ENCODE measurements around the gene CCDC178.

Gene CCDC178

DNA sequence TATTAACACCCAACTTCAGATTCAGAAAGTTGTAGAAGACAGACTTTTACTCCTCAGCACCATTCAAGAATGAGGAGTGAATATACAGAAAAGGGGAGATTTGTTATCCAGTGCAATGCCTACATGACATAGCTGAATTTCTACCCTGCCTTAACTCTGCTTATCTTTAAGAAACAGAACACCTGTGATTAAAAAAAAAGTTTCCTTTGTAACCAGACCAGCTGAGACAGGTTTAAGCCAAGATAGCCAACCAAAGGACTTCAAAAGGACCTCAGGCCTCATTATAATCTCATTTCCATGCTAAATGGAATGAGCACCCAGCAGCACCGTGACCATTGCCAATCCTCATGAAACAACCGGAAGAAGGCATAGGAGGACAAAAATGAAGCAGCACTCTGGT is 122.9 kb downstream of the CCDC178 start:
- no peak overlapping the region for H3K4me3 Mint-ChIP-seq
- no peaks in the 10 kb centered on the region for H3K27me3 Mint-ChIP-seq
- no peak overlapping the region for H3K27ac Mint-ChIP-seq
- H3K4me1 Mint-ChIP-seq = no peaks in the 10 kb centered on the region
- no peaks in the 10 kb centered on the region for H3K36me3 Mint-ChIP-seq
- DNase-seq = no peak
- CTCF ChIA-PET = no interaction called here
- H3K9me3 Mint-ChIP-seq = peaks cover 27% of the 10 kb centered on the region

DNA sequence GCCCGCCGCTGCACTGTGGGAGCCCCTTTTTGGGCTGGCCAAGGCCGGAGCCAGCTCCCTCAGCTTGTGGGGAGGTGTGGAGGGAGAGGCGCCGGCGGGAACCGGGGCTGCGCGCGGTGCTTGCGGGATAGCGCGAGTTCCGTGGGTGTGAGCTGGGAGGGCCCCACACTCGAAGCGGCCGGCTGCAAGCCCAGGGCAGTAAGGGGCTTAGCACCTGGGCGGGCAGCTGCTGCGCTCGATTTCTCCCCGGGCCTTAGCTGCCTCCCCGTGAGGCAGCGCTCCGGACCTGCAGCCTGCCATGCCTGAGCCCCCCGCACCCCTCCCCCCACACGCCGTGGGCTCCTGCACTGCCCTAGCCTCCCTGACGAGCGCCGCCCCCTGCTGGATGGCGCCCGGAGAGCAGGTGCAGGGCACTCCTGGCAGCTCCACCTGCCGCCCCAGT is 124.4 kb downstream of the CCDC178 start:
- Mint-ChIP-seq H3K27me3 (no peaks in the 10 kb centered on the region), H3K4me1 (no peaks in the 10 kb centered on the region), H3K27ac (no peak overlapping the region), H3K9me3 (peaks cover 27% of the 10 kb centered on the region), H3K36me3 (no peaks in the 10 kb centered on the region), H3K4me3 (no peak overlapping the region)
- DNase-seq = no peak
- CTCF ChIA-PET = no interaction called here

DNA sequence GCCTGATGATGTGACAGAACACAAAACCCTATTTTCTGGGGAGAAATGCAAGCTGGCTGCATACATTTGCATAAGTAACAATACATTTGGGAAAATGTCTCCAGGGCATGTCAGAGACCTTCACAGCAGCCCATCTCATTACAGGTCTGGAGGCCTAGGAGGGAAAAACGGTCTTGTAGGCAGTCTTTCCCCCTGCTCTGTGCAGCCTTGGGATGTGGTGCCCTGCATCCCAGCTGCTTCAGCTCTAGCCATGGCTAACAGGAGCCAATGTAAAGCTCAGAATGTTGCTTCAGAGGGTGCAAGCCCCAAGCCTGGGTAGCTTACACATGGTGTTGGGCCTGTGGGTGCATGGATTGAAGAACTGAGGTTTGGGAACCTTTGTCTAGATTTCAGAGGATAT is 133.0 kb downstream of the CCDC178 start:
- CTCF ChIA-PET = no interaction called here
- no peaks in the 10 kb centered on the region for H3K36me3 Mint-ChIP-seq
- no peaks in the 10 kb centered on the region for H3K4me1 Mint-ChIP-seq
- DNase-seq = no peak
- H3K27ac Mint-ChIP-seq = no peak overlapping the region
- no peaks in the 10 kb centered on the region for H3K27me3 Mint-ChIP-seq
- H3K4me3 Mint-ChIP-seq = no peak overlapping the region
- peaks cover 5% of the 10 kb centered on the region for H3K9me3 Mint-ChIP-seq

DNA sequence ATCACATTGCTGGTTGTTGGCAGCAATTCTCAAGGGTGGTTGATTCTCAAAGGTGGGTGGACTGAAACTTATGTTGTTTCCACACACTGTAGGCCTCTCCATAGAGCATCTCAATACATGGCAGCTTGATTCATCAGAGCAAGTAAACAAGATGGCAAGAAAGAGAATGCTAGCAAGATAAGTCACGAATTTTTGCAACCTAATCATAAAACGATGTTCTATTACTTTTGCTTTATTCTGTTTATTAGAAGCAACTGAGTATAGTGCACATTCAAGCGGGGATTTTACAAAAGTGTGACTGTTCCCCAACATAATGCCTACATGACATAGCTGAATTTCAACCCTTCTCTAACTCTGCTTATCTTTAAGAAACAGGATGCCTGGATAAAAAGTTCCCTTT is 136.2 kb downstream of the CCDC178 start:
- H3K4me1 Mint-ChIP-seq = no peaks in the 10 kb centered on the region
- H3K27ac Mint-ChIP-seq = no peak overlapping the region
- H3K27me3 Mint-ChIP-seq = no peaks in the 10 kb centered on the region
- H3K36me3 Mint-ChIP-seq = no peaks in the 10 kb centered on the region
- no peak for DNase-seq
- peaks cover 6% of the 10 kb centered on the region for H3K9me3 Mint-ChIP-seq
- H3K4me3 Mint-ChIP-seq = no peak overlapping the region
- CTCF ChIA-PET = no interaction called here

GRCh38 chr18:33291539-33291938 is 149.0 kb downstream of the CCDC178 start:
- no peak for DNase-seq
- no peaks in the 10 kb centered on the region for H3K4me1 Mint-ChIP-seq
- CTCF ChIA-PET = no interaction called here
- no peaks in the 10 kb centered on the region for H3K36me3 Mint-ChIP-seq
- H3K4me3 Mint-ChIP-seq = no peak overlapping the region
- H3K9me3 Mint-ChIP-seq = no peaks in the 10 kb centered on the region
- no peak overlapping the region for H3K27ac Mint-ChIP-seq
- H3K27me3 Mint-ChIP-seq = no peaks in the 10 kb centered on the region

DNA sequence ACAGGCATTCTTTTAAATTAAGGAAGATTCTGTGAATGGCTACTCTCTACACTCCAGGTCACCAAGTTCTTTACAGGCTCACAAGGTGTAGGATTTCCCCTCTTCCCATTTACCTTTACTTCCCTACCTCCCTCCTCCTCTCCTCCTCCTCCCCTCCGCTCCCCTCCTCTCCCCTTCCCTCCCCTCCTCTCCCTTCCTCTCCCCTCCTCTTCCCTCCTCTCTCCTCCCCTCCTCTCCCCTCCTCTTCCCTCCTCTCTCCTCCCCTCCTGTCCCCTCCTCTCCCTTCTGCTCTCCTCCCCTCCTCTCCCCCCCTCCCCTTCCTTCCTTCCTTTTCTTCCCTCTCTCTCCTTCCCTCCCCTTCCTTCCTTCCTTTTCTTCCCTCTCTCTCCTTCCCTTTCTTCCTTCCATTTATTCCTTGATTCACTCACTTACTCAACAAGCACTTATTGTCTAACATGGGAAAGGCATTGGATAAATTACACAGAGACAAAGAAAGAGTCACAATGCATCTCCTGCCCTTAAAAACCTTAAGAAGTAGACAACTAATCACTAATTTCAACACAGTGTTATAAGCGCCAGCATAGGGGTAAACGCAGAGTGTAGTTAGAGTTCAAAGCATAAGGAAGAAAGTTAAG is 152.3 kb downstream of the CCDC178 start:
- Mint-ChIP-seq H3K27me3 (no peaks in the 10 kb centered on the region), H3K9me3 (no peaks in the 10 kb centered on the region), H3K27ac (no peak overlapping the region), H3K4me3 (no peak overlapping the region), H3K36me3 (no peaks in the 10 kb centered on the region), H3K4me1 (no peaks in the 10 kb centered on the region)
- CTCF ChIA-PET = no interaction called here
- no peak for DNase-seq

- Mint-ChIP-seq H3K36me3 (no peaks in the 10 kb centered on the region), H3K27me3 (no peaks in the 10 kb centered on the region), H3K4me3 (no peak overlapping the region), H3K9me3 (peaks cover 2% of the 10 kb centered on the region), H3K27ac (no peak overlapping the region), H3K4me1 (no peaks in the 10 kb centered on the region)
- DNase-seq = no peak
- CTCF ChIA-PET = no interaction called here
Observed at GRCh38 chr18:33282709-33283333, 157.7 kb downstream of the CCDC178 start.

GRCh38 chr18:33282142-33282541 is 158.4 kb downstream of the CCDC178 start:
- H3K36me3 Mint-ChIP-seq = no peaks in the 10 kb centered on the region
- H3K27ac Mint-ChIP-seq = no peak overlapping the region
- CTCF ChIA-PET = no interaction called here
- peaks cover 2% of the 10 kb centered on the region for H3K9me3 Mint-ChIP-seq
- no peak overlapping the region for H3K4me3 Mint-ChIP-seq
- no peaks in the 10 kb centered on the region for H3K4me1 Mint-ChIP-seq
- no peaks in the 10 kb centered on the region for H3K27me3 Mint-ChIP-seq
- no peak for DNase-seq

DNA sequence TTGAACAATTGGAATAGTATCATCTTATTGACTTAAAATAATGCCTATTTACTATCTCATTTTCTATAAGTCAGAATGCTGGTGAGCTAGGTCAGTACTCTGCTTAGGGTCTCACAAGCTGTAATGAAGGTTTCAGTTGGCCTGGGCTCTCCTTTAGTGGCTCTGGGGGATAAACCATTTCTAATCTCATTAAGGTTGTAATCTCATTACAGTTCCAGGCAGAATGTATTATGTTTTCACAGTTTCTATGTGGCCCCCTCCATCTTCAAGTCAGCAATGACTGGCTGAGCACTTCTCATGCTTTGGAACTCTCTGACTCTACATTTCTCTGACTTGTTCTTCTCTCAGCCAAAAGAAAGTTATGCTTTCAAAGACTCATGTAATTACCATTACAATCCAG is 163.1 kb downstream of the CCDC178 start:
- Mint-ChIP-seq H3K4me1 (no peaks in the 10 kb centered on the region), H3K27ac (no peak overlapping the region), H3K36me3 (no peaks in the 10 kb centered on the region), H3K27me3 (no peaks in the 10 kb centered on the region), H3K9me3 (peaks cover 2% of the 10 kb centered on the region), H3K4me3 (no peak overlapping the region)
- CTCF ChIA-PET = no interaction called here
- DNase-seq = no peak

- H3K27me3 Mint-ChIP-seq = no peaks in the 10 kb centered on the region
- H3K4me3 Mint-ChIP-seq = no peak overlapping the region
Observed at GRCh38 chr18:33275843-33276242, 164.7 kb downstream of the CCDC178 start.

GRCh38 chr18:33270297-33270696 is 170.2 kb downstream of the CCDC178 start:
- H3K9me3 Mint-ChIP-seq = no peaks in the 10 kb centered on the region
- no peak for DNase-seq
- CTCF ChIA-PET = no interaction called here
- H3K4me3 Mint-ChIP-seq = no peak overlapping the region
- no peaks in the 10 kb centered on the region for H3K4me1 Mint-ChIP-seq
- no peaks in the 10 kb centered on the region for H3K36me3 Mint-ChIP-seq
- H3K27ac Mint-ChIP-seq = no peak overlapping the region
- no peaks in the 10 kb centered on the region for H3K27me3 Mint-ChIP-seq

More at GRCh38 chr18:33275843-33276242, 164.7 kb downstream of the CCDC178 start:
- Mint-ChIP-seq H3K36me3 (no peaks in the 10 kb centered on the region), H3K27ac (no peak overlapping the region), H3K4me1 (no peaks in the 10 kb centered on the region), H3K9me3 (no peaks in the 10 kb centered on the region)
- no peak for DNase-seq
- CTCF ChIA-PET = no interaction called here

GRCh38 chr18:33269223-33269622 is 171.3 kb downstream of the CCDC178 start:
- H3K4me3 Mint-ChIP-seq = no peak overlapping the region
- no peaks in the 10 kb centered on the region for H3K36me3 Mint-ChIP-seq
- H3K27ac Mint-ChIP-seq = no peak overlapping the region
- H3K27me3 Mint-ChIP-seq = no peaks in the 10 kb centered on the region
- no peaks in the 10 kb centered on the region for H3K4me1 Mint-ChIP-seq
- CTCF ChIA-PET = no interaction called here
- no peaks in the 10 kb centered on the region for H3K9me3 Mint-ChIP-seq
- DNase-seq = no peak

DNA sequence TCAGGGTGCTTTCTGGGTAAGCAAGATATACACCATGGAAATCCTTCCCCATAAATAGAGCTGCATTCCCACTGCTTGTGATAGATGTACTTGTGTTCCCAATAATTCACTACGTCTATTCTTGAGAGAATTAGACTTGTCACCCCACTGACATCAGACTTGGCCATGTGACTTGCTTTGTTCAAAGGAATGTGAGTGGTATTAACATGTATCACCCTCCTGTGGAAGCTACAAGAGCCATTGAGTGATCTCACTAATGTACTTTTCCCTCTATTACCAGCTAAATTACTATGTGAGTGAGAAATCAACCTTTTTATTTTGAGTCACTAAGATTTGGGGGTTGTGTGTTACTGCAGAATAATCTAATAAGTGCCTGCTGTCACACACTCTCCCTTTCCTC is 176.0 kb downstream of the CCDC178 start:
- no peaks in the 10 kb centered on the region for H3K4me1 Mint-ChIP-seq
- DNase-seq = no peak
- H3K36me3 Mint-ChIP-seq = no peaks in the 10 kb centered on the region
- H3K9me3 Mint-ChIP-seq = no peaks in the 10 kb centered on the region
- no peak overlapping the region for H3K27ac Mint-ChIP-seq
- CTCF ChIA-PET = no interaction called here
- no peaks in the 10 kb centered on the region for H3K27me3 Mint-ChIP-seq
- H3K4me3 Mint-ChIP-seq = no peak overlapping the region

- no peak overlapping the region for H3K4me3 Mint-ChIP-seq
- H3K4me1 Mint-ChIP-seq = peaks cover 2% of the 10 kb centered on the region
- DNase-seq = no peak
- CTCF ChIA-PET = no interaction called here
- H3K36me3 Mint-ChIP-seq = no peaks in the 10 kb centered on the region
- no peaks in the 10 kb centered on the region for H3K27me3 Mint-ChIP-seq
- no peak overlapping the region for H3K27ac Mint-ChIP-seq
- H3K9me3 Mint-ChIP-seq = peaks cover 7% of the 10 kb centered on the region
Observed at GRCh38 chr18:33239298-33239697, 201.2 kb downstream of the CCDC178 start.

GRCh38 chr18:33232318-33232626 is 208.2 kb downstream of the CCDC178 start:
- DNase-seq = no peak
- CTCF ChIA-PET = interaction anchor here (0.9 to 1.2 kb wide), 6 partner anchors 9 to 74 kb away, joined by 3 to 6 read pairs (median 4); no protein-coding TSS in a partner anchor
- Mint-ChIP-seq H3K9me3 (no peaks in the 10 kb centered on the region), H3K4me1 (no peaks in the 10 kb centered on the region), H3K27me3 (no peaks in the 10 kb centered on the region), H3K27ac (no peak overlapping the region), H3K36me3 (no peaks in the 10 kb centered on the region), H3K4me3 (no peak overlapping the region)
